ENCODE measurements around the gene TRIM52. TPM values are rescaled to one million over a fixed set of nuclear protein-coding genes. Genes with fewer than 3 reads are reported as not detected.

Gene TRIM52
- total and polyA plus RNA-seq, 8 donors, result 5.6 to 18.1 (median 8.7) TPM

- WGBS, 2 donors, result 84 to 86% methylated on average over 18 of the region's 18 CpGs
- H3K9me3 ChIP-seq, result no peaks in the 10 kb centered on the region
- no peak for TF ChIP-seq CTCF (IDR thresholded peaks at IDR 0.05)
- ATAC-seq (no peak), DNase-seq (no peak), FAIRE-seq (no peak)
- H3K27ac ChIP-seq, result no peak overlapping the region
- no peaks in the 10 kb centered on the region for H3K27me3 ChIP-seq
- no peak overlapping the region for H3K4me3 ChIP-seq
- intact Hi-C loops (cut with DNase I), result no loop called here
- H3K4me1 ChIP-seq, result no peaks in the 10 kb centered on the region
- no peaks in the 10 kb centered on the region for H3K36me3 ChIP-seq
Observed at GRCh38 chr5:181265092-181265671, 4.2 kb upstream of the TRIM52 start.

- H3K4me3 ChIP-seq, result no peak overlapping the region
- no peaks in the 10 kb centered on the region for H3K27me3 ChIP-seq
- no peaks in the 10 kb centered on the region for H3K9me3 ChIP-seq
- H3K27ac ChIP-seq, result no peak overlapping the region
- DNase-seq (no peak), ATAC-seq (no peak), FAIRE-seq (no peak)
- WGBS, 2 donors, result 65 to 74% methylated on average over 5 of the region's 5 CpGs
- intact Hi-C loops (cut with DNase I), result no loop called here
- no peak for TF ChIP-seq CTCF (IDR thresholded peaks at IDR 0.05)
- H3K4me1 ChIP-seq, result peaks cover 0 to 11% (median 4%) of the 10 kb centered on the region in 3 donors
- no peaks in the 10 kb centered on the region for H3K36me3 ChIP-seq
Observed at GRCh38 chr5:181263633-181264032, 2.7 kb upstream of the TRIM52 start.

GRCh38 chr5:181261320-181262049, 542 bp upstream of the TRIM52 start:
- intact Hi-C loops (cut with DNase I), result no loop called here
- Histone ChIP-seq H3K9me3 (no peaks in the 10 kb centered on the region), H3K27me3 (no peaks in the 10 kb centered on the region), H3K4me3 (peak overlapping the region; percentile 70 to 97 (median 94)), H3K4me1 (peaks cover 12 to 30% (median 19%) of the 10 kb centered on the region in 3 donors), H3K27ac (peak overlapping the region; percentile 96 to 99 (median 99)), H3K36me3 (no peaks in the 10 kb centered on the region)
- no peak for TF ChIP-seq CTCF (IDR thresholded peaks at IDR 0.05)
- DNase-seq (peak; percentile 65 to 88 (median 74)), ATAC-seq (peak; percentile 70 to 83 (median 74)), FAIRE-seq (no peak)
- WGBS, 2 donors, result 0% methylated on average over 54 to 59 of the region's 59 CpGs

- WGBS, 2 donors, result 1% methylated on average over 26 of the region's 26 CpGs
- Histone ChIP-seq H3K4me1 (peaks cover 16 to 40% (median 19%) of the 10 kb centered on the region in 3 donors), H3K4me3 (peak overlapping the region; percentile 70 to 97 (median 94)), H3K27me3 (no peaks in the 10 kb centered on the region), H3K36me3 (no peaks in the 10 kb centered on the region), H3K9me3 (no peaks in the 10 kb centered on the region), H3K27ac (peak overlapping the region; percentile 96 to 99 (median 99))
- DNase-seq (no peak), ATAC-seq (no peak), FAIRE-seq (no peak)
- TF ChIP-seq CTCF (IDR thresholded peaks at IDR 0.05), result no peak
- intact Hi-C loops (cut with DNase I), result no loop called here
Observed at GRCh38 chr5:181259974-181260719, 796 bp downstream of the TRIM52 start.

Data from pancreas (tissue), 10 donors.